PFSK-1 (cell line): ENCODE results near the gene CHSY3.

Experiments
- FOXP2 ChIP-seq: optimal IDR thresholded peaks from 2 replicates; pipeline ENCODE3; 2011; ENCODE audit warnings: borderline replicate concordance, control low read depth, inconsistent platforms; ENCODE audit not compliant: insufficient read depth; ENCODE audit errors: extremely low read length, extremely low read depth
- POLR2AphosphoS5 ChIP-seq: IDR thresholded peaks from 2 replicates; pipeline ENCODE4 v1.6.1; 2012; ENCODE audit warnings: low read depth, mild to moderate bottlenecking, control low read depth, low read length, moderate library complexity
- SIN3A ChIP-seq: IDR thresholded peaks from 2 replicates; pipeline ENCODE4 v1.6.1; 2012; ENCODE audit warnings: mild to moderate bottlenecking, low read length, moderate library complexity, borderline replicate concordance; ENCODE audit not compliant: insufficient read depth
- TAF1 ChIP-seq: IDR thresholded peaks from 2 replicates; pipeline ENCODE4 v1.6.1; 2012; ENCODE audit warnings: low read length, control low read depth, borderline replicate concordance; ENCODE audit not compliant: insufficient read depth
- TF ChIP-seq, protein P1 (sequence below), 2 experiments: IDR thresholded peaks; 2 replicates each; pipeline versions ENCODE4 v1.6.1 to v1.8.0; 2011 to 2012; ENCODE audit warnings: low read depth in 2 of 2, low read length in 2 of 2, control low read depth in 1 of 2, inconsistent platforms in 1 of 2, mild to moderate bottlenecking in 1 of 2, moderate library complexity in 1 of 2; ENCODE audit not compliant: insufficient read depth in 1 of 2

Gene CHSY3

DNA sequence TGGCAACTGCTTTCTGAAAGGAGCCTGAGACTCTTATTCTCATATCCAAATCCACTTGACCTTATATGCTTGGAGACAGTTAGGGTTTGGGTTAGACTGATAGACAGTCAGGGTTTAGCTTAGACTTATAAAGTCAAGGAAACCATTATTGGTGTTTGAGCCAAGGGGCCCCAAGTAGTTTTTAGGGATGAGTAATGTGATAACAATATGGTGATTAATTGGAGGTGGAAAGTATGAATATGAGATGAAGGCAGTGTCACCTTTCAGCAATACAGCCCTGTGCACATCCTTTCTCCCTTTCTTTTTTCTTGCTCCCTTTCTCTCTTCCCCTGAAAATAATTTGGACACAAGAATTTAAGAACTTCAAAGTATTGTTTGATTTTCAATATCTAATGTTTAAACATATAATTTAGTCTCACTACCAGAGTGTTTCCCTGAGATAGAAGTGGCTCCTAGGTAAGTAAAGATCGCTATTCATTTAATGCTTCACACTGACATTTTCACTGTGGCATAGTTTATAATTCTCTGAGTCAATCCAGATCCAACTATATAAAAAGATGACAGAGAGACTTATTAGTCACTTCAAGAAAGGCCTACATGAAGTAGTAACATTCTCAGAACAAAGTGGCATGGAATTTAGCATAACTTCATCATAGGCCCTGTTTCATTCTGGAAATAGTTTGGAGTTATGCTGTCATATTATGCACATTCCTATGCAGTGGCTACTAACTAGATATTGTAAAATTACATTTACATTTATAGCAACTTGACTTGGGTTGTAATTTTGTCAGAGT is 200.8 kb downstream of the CHSY3 start:
- TF ChIP-seq, protein P1, sequence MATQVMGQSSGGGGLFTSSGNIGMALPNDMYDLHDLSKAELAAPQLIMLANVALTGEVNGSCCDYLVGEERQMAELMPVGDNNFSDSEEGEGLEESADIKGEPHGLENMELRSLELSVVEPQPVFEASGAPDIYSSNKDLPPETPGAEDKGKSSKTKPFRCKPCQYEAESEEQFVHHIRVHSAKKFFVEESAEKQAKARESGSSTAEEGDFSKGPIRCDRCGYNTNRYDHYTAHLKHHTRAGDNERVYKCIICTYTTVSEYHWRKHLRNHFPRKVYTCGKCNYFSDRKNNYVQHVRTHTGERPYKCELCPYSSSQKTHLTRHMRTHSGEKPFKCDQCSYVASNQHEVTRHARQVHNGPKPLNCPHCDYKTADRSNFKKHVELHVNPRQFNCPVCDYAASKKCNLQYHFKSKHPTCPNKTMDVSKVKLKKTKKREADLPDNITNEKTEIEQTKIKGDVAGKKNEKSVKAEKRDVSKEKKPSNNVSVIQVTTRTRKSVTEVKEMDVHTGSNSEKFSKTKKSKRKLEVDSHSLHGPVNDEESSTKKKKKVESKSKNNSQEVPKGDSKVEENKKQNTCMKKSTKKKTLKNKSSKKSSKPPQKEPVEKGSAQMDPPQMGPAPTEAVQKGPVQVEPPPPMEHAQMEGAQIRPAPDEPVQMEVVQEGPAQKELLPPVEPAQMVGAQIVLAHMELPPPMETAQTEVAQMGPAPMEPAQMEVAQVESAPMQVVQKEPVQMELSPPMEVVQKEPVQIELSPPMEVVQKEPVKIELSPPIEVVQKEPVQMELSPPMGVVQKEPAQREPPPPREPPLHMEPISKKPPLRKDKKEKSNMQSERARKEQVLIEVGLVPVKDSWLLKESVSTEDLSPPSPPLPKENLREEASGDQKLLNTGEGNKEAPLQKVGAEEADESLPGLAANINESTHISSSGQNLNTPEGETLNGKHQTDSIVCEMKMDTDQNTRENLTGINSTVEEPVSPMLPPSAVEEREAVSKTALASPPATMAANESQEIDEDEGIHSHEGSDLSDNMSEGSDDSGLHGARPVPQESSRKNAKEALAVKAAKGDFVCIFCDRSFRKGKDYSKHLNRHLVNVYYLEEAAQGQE (IDR thresholded peaks at IDR 0.05; ENCODE audit: insufficient read depth in 1 of 2, low read depth in 2 of 2, low read length in 2 of 2) = no peak
- TF ChIP-seq FOXP2 = no peak
- TF ChIP-seq POLR2AphosphoS5 = no peak
- TF ChIP-seq TAF1 = no peak
- no peak for TF ChIP-seq SIN3A

DNA sequence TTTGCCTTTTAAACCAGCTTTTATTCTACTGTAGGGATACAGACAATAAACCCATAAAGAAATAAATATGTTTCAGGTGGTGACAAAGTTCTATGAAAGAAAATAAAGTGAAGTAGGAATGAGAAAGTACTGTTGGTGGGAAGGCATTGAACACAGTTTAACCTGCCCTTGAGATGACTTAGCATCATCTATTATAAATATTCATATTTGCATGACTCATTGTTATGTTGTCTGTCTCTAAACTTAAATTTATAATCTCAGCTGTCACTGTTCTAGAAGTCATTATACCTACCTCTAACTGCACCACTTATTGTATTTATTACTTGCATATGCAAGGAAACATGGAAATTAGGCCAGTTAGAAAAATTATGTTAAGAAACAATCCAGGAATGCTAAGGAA is 202.2 kb downstream of the CHSY3 start:
- no peak for TF ChIP-seq POLR2AphosphoS5
- TF ChIP-seq SIN3A = no peak
- no peak for TF ChIP-seq TAF1
- no peak for TF ChIP-seq FOXP2
- TF ChIP-seq, protein P1 (IDR thresholded peaks at IDR 0.05; ENCODE audit: insufficient read depth in 1 of 2, low read depth in 2 of 2, low read length in 2 of 2) = no peak

DNA sequence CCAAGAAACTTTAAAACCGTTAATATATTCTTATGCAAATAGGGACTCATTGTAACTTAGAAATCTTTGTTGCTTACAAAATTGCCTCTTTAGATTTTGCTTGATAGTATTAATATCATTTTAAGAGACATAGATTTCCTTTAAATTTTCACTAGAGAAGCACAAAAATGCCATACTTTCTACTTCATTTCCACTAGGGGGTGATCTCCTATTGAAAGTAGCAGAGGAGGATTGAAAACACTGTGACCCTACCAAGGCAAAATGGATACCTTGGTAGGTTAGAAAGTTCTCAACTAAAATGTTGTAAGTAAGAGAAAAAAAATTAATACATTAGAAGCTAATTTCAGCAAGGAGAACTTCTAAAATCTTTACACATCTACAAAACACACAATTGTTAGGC is 204.9 kb downstream of the CHSY3 start:
- TF ChIP-seq SIN3A (no peak), POLR2AphosphoS5 (no peak), TAF1 (no peak), FOXP2 (no peak)
- TF ChIP-seq, protein P1 (IDR thresholded peaks at IDR 0.05; ENCODE audit: insufficient read depth in 1 of 2, low read depth in 2 of 2, low read length in 2 of 2) = no peak

DNA sequence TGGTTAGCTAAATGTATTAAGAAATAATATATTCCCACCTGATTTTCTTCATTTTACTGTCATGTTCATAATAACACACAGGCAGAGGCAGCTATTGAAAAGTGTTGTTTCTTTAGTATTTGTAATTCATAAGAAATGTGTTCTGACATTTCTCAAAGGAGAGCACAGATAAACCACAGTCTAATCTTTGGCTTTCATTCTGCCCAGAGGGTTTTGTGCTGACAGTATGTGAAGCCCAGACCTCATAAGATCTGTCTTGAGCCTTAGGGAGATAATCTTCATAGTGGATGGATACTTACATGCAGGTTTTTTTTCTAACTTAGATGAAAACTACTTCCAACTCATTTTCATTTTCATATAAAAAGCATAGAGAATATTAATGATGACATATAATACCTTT is 206.1 kb downstream of the CHSY3 start:
- no peak for TF ChIP-seq POLR2AphosphoS5
- TF ChIP-seq, protein P1 (IDR thresholded peaks at IDR 0.05; ENCODE audit: insufficient read depth in 1 of 2, low read depth in 2 of 2, low read length in 2 of 2) = no peak
- TF ChIP-seq SIN3A = no peak
- TF ChIP-seq TAF1 = no peak
- TF ChIP-seq FOXP2 = no peak

DNA sequence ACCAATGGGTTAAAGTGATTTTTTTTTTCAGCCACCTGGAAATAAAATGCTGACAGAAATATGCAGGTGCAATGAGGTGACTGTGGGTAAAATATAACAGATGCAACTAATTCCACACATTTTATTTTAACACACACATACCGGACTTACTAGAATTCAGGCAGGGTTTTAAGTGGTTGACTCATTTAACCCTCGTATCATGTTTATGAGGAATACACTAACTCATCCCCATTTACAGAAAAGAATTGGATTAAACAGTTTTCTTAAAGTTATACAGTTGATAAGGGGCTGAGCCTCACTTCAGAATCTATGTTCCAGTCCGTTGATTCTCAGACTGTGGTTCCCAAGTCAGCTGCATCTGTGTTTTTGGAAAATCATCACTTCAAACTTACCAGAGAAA is 207.5 kb downstream of the CHSY3 start:
- TF ChIP-seq, protein P1 (IDR thresholded peaks at IDR 0.05; ENCODE audit: insufficient read depth in 1 of 2, low read depth in 2 of 2, low read length in 2 of 2) = no peak
- no peak for TF ChIP-seq FOXP2
- no peak for TF ChIP-seq SIN3A
- TF ChIP-seq TAF1 = no peak
- TF ChIP-seq POLR2AphosphoS5 = no peak
